Kidney (tissue), 14 donors: ENCODE results near the gene ROS1. TPM values are rescaled to one million over a fixed set of nuclear protein-coding genes. Genes with fewer than 3 reads are reported as not detected.
A peak's percentile ranks its signal among the peaks of the same experiment; 100 is the strongest.
"Not testable (repeated sequence)": the region's sequence is repeated elsewhere in the genome, so short reads cannot be mapped to it uniquely, and the experiment has no call there.

Experiments used
- DNase-seq, 5 donors: peaks; one replicate each; pipeline ENCODE4 v3.0.0-alpha.2; 2013 to 2020
- FAIRE-seq: peaks from 2 replicates; lab custom pipeline; 2012; peaks lifted over from hg19 to GRCh38; lab: Jason Lieb, UNC
- H3K27ac ChIP-seq, 2 donors: one replicate each; pipeline ENCODE4 v1.7.0; 2013; ENCODE audit warnings: low read depth in 2 of 2, low read length in 2 of 2, inconsistent platforms in 1 of 2
- H3K27me3 ChIP-seq: one replicate; pipeline ENCODE4 v1.7.1; 2013; ENCODE audit warnings: low read length, inconsistent platforms; ENCODE audit not compliant: control insufficient read depth, insufficient read depth
- H3K36me3 ChIP-seq, 3 donors: one replicate each; pipeline versions ENCODE4 v1.7.0 to v1.7.1; 2013; ENCODE audit warnings: low read length in 3 of 3, control low read depth in 1 of 3, inconsistent platforms in 1 of 3; ENCODE audit not compliant: insufficient read depth in 3 of 3, control insufficient read depth in 2 of 3
- H3K4me1 ChIP-seq, 3 donors: one replicate each; pipeline versions ENCODE4 v1.7.0 to v1.7.1; 2013; ENCODE audit warnings: low read length in 3 of 3, inconsistent platforms in 1 of 3, low read depth in 1 of 3; ENCODE audit not compliant: control insufficient read depth in 2 of 3, insufficient read depth in 2 of 3
- H3K4me3 ChIP-seq, 3 donors: one replicate each; pipeline versions ENCODE4 v1.7.0 to v1.8.1; 2013; ENCODE audit warnings: low read length in 3 of 3, control low read depth in 1 of 3, inconsistent platforms in 1 of 3
- H3K9ac ChIP-seq, 3 donors: one replicate each; pipeline versions ENCODE4 v1.7.0 to v1.7.1; 2013; ENCODE audit warnings: low read length in 3 of 3, control low read depth in 1 of 3, inconsistent platforms in 1 of 3
- H3K9me3 ChIP-seq, 3 donors: one replicate each; pipeline versions ENCODE4 v1.7.0 to v1.7.1; 2013; ENCODE audit warnings: low read length in 3 of 3, control low read depth in 1 of 3, inconsistent platforms in 1 of 3; ENCODE audit not compliant: control insufficient read depth in 2 of 3, insufficient read depth in 1 of 3
- CTCF ChIP-seq: IDR thresholded peaks from 3 replicates; pipeline ENCODE4 v1.5.1; 2012; ENCODE audit warnings: mild to moderate bottlenecking, moderate library complexity, borderline replicate concordance; ENCODE audit not compliant: insufficient read depth; ENCODE audit errors: extremely low read depth
- intact Hi-C: fragments of 100-400 bp; cut with DNase I; formaldehyde crosslinking; loops from one replicate; pipeline ENCODE4 v1.11.1; 2022
- polyA plus RNA-seq: library from polyadenylated mRNA; stranded (reverse); fragments of 350-450 nt; fragmentation: Illumina TruSeq; extraction: RNeasy Lipid Tissue Mini Kit (QIAGEN cat#74804); gene quantifications from one replicate; pipeline ENCODE4 v1.2.3, GENCODE V29; 2014; ENCODE audit warnings: low read depth, low replicate concordance; ENCODE audit not compliant: insufficient read depth
- total RNA-seq: library from RNA; stranded (reverse); fragmentation: NEBNext Ultra II Directional; extraction: Animal tissue kit (Norgen Biotek cat#: 25700); gene quantifications from one replicate; pipeline ENCODE4 v1.2.1, GENCODE V29; 2021
- donor health status: control.
- donor health status: control.
- donor health status: control.
- donor health status: control.
- donor health status: control.
- donor health status: DM: yes; HTN: yes; CAD: no.
- donor health status: Normal renal cell carcinoma (clear cell type).

The ROS1 gene
- total and polyA plus RNA-seq, 2 donors from 2014 or later = 0.04 to 0.19 TPM

- no peak overlapping the region for H3K27ac ChIP-seq
- no peak for TF ChIP-seq CTCF
- peak in 1 of 5 donors; percentile 64 for DNase-seq
- FAIRE-seq = no peak
- intact Hi-C loops = no loop called here
- H3K9ac ChIP-seq = no peak overlapping the region
- H3K4me3 ChIP-seq = no peak overlapping the region
- H3K36me3 ChIP-seq = no peaks in the 10 kb centered on the region
- H3K9me3 ChIP-seq = no peaks in the 10 kb centered on the region
- H3K4me1 ChIP-seq = no peaks in the 10 kb centered on the region
- no peaks in the 10 kb centered on the region for H3K27me3 ChIP-seq
Observed at GRCh38 chr6:117373211-117373813, 52.4 kb downstream of the ROS1 start.

GRCh38 chr6:117372289-117372688 is 53.5 kb downstream of the ROS1 start:
- DNase-seq, H3K27ac ChIP-seq, intact Hi-C loops, H3K27me3 ChIP-seq, FAIRE-seq, H3K4me3 ChIP-seq, H3K36me3 ChIP-seq, H3K9me3 ChIP-seq, H3K9ac ChIP-seq, H3K4me1 ChIP-seq: not testable (repeated sequence)

- peak in 4 of 5 donors; percentile 18 to 39 (median 30) for DNase-seq
- no peak for FAIRE-seq
- H3K27ac ChIP-seq = no peak overlapping the region
- no peaks in the 10 kb centered on the region for H3K36me3 ChIP-seq
- no peak overlapping the region for H3K4me3 ChIP-seq
- no peaks in the 10 kb centered on the region for H3K9me3 ChIP-seq
- intact Hi-C loops = no loop called here
- no peak for TF ChIP-seq CTCF
- no peaks in the 10 kb centered on the region for H3K4me1 ChIP-seq
- H3K9ac ChIP-seq = no peak overlapping the region
- no peaks in the 10 kb centered on the region for H3K27me3 ChIP-seq
Observed at GRCh38 chr6:117371492-117371891, 54.2 kb downstream of the ROS1 start.

- no peak overlapping the region for H3K4me3 ChIP-seq
- FAIRE-seq (no peak), DNase-seq (no peak)
- H3K27me3 ChIP-seq = no peaks in the 10 kb centered on the region
- TF ChIP-seq CTCF = no peak
- intact Hi-C loops = no loop called here
- no peaks in the 10 kb centered on the region for H3K36me3 ChIP-seq
- no peak overlapping the region for H3K27ac ChIP-seq
- no peak overlapping the region for H3K9ac ChIP-seq
- H3K4me1 ChIP-seq = no peaks in the 10 kb centered on the region
- no peaks in the 10 kb centered on the region for H3K9me3 ChIP-seq
Observed at GRCh38 chr6:117359581-117359980, 66.2 kb downstream of the ROS1 start.
